NT2/D1 (cell line): ENCODE data around the gene BATF.

Experiments
- DNase-seq: peaks from one replicate; pipeline ENCODE4 v3.0.0-alpha.2; 2011; ENCODE audit warnings: low read depth, low spot score
- H3K27me3 ChIP-seq: 2 replicates; pipeline ENCODE4 v1.6.0; 2011; ENCODE audit warnings: mild to moderate bottlenecking; ENCODE audit not compliant: insufficient read length, insufficient read depth
- H3K36me3 ChIP-seq: 2 replicates; pipeline ENCODE4 v1.6.1; 2011; ENCODE audit warnings: mild to moderate bottlenecking, low read length, mixed read lengths; ENCODE audit not compliant: insufficient read depth, insufficient read length
- H3K4me1 ChIP-seq: 2 replicates; pipeline ENCODE4 v1.5.1; 2011; ENCODE audit not compliant: insufficient read depth, insufficient read length
- H3K4me3 ChIP-seq: 2 replicates; pipeline ENCODE4 v1.5.1; 2011; ENCODE audit warnings: low read depth; ENCODE audit not compliant: insufficient read length
- H3K9ac ChIP-seq: 2 replicates; pipeline ENCODE4 v1.6.0; 2011; ENCODE audit warnings: low read depth; ENCODE audit not compliant: insufficient read length
- H3K9me3 ChIP-seq: 2 replicates; pipeline ENCODE4 v1.5.1; 2011; ENCODE audit warnings: mild to moderate bottlenecking, low read length; ENCODE audit not compliant: insufficient read depth
- SUZ12 ChIP-seq: IDR thresholded peaks from 2 replicates; pipeline ENCODE4 v1.6.1; 2011; ENCODE audit not compliant: insufficient read length, insufficient read depth; ENCODE audit errors: extremely low read depth
- YY1 ChIP-seq: IDR thresholded peaks from 2 replicates; pipeline ENCODE4 v1.6.1; 2011; ENCODE audit not compliant: insufficient read length, insufficient read depth
- ZNF274 ChIP-seq: IDR thresholded peaks from 2 replicates; pipeline ENCODE4 v1.6.1; 2011; ENCODE audit warnings: mild to moderate bottlenecking, low read depth, low read length

The BATF gene

DNA sequence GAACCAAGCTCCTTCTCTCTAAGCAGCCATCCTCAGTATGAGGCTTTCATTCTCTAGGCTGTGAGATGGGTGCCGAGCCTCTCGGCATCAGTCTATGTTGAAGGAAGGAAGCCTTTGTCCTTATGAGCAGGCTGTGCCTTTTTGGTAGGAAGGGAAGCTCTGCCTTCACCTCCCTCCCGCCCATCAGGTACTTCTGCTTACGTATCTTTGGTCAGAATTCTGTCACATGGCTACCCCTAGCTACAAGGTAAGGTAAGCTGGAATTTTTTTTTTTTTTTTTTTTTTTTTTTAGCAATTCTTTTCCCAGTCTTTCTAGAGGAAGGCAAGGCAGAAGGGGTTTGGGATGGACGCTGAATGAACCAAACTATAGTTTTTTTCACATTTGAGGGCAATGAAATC lies 16.9 kb downstream of the BATF start:
- Histone ChIP-seq H3K9ac (no peak overlapping the region), H3K4me1 (peaks cover 3% of the 10 kb centered on the region), H3K4me3 (no peak overlapping the region), H3K27me3 (no peaks in the 10 kb centered on the region), H3K9me3 (no peaks in the 10 kb centered on the region), H3K36me3 (no peaks in the 10 kb centered on the region)
- DNase-seq: no peak
- TF ChIP-seq YY1 (no peak), ZNF274 (no peak), SUZ12 (no peak)

DNA sequence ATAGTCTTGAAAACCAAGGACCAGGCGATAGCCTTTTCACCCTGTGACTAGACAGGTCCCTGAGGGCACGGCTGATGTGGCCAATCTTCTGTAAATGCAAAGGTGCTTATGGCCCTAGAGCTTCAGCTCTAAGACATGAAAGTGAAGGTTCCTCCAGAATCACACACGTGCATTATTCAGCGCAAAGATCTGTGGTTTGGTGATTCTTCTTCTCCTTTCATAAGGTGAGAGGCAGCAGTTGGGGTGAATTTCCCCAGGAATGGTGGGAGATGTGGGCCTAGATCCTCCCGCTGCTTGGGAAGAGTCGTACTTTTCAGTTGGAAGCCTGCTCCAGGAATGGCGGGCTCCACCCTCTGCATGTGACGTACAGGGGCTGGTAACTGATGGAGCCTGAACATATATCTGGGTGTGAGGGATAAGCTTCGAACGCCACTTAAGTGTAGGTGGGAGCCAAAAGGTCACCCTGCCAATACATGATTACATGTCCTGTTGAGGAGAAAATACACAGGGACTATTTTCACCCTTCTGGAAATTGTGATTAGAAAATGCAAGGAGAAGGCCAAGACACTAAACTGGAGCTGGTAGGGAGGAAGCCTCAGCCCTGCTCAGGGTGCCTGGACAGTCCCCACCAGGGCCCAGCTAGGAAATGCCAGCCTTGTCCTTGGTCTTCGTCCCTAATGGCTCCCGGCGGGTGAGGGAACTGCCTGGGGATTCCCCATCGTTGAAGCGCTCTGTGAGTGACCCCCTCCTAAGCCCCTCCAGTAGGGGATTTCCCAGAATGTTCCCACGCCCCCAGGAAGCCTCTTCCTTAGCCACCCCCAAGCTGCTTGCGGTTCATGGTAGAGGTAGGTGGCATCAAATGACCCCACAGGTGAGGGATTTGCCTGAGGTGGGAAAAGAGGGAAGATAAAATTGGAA lies 17.6 kb downstream of the BATF start:
- H3K4me3 ChIP-seq: no peak overlapping the region
- DNase-seq: no peak
- H3K9ac ChIP-seq: no peak overlapping the region
- H3K9me3 ChIP-seq: no peaks in the 10 kb centered on the region
- TF ChIP-seq SUZ12 (no peak), ZNF274 (no peak), YY1 (no peak)
- H3K27me3 ChIP-seq: no peaks in the 10 kb centered on the region
- peaks cover 3% of the 10 kb centered on the region for H3K4me1 ChIP-seq
- no peaks in the 10 kb centered on the region for H3K36me3 ChIP-seq

DNA sequence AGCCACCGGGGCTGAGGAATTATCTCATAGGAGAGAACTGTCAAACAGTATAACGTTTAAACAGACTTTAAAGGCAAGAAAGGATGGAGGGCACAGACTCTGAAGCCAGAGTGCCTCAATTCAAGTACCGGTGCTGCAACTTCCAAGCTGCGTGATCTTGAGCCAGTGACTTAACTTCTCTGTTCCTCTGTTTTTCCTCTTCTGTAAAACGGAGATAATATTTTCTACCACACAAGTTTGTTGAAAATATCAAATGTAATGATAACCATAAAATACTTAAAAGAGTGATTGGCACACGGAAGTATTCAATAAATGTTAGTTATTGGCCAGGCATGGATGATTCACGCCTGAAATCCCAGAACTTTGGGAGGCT lies 18.2 kb downstream of the BATF start:
- TF ChIP-seq ZNF274 (no peak), SUZ12 (no peak), YY1 (no peak)
- H3K4me1 ChIP-seq: peaks cover 3% of the 10 kb centered on the region
- no peak overlapping the region for H3K4me3 ChIP-seq
- no peaks in the 10 kb centered on the region for H3K27me3 ChIP-seq
- no peaks in the 10 kb centered on the region for H3K36me3 ChIP-seq
- H3K9ac ChIP-seq: no peak overlapping the region
- no peaks in the 10 kb centered on the region for H3K9me3 ChIP-seq
- DNase-seq: no peak

DNA sequence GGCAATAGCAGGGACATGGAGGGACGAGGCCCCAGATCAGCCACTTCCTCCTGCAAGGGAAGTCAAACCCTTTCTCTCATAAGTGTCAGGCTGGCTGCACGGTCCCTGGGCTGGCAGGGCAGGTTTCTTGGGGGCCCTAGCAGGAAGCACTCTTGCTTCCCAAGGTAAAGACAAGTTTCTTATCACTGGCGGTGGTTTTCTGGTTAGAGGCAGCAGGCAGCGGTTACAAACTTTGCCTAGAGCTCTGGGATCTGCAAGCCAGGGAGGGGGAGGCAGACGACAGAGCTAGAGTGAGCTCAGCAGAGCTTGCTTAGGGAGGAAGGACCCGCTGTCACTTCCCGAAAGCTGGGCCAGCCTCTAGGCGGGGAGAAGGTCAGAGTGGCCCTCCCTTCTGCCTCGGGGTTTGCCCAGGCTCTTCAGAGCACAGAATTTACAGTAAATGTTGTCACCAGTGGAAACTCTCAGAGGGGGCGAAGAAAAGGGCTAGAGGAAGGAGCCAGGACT lies 20.4 kb downstream of the BATF start:
- no peak for DNase-seq
- no peak overlapping the region for H3K9ac ChIP-seq
- H3K9me3 ChIP-seq: no peaks in the 10 kb centered on the region
- no peak for TF ChIP-seq YY1
- TF ChIP-seq SUZ12: no peak
- no peak for TF ChIP-seq ZNF274
- peaks cover 3% of the 10 kb centered on the region for H3K4me1 ChIP-seq
- H3K27me3 ChIP-seq: no peaks in the 10 kb centered on the region
- H3K36me3 ChIP-seq: no peaks in the 10 kb centered on the region
- H3K4me3 ChIP-seq: no peak overlapping the region

DNA sequence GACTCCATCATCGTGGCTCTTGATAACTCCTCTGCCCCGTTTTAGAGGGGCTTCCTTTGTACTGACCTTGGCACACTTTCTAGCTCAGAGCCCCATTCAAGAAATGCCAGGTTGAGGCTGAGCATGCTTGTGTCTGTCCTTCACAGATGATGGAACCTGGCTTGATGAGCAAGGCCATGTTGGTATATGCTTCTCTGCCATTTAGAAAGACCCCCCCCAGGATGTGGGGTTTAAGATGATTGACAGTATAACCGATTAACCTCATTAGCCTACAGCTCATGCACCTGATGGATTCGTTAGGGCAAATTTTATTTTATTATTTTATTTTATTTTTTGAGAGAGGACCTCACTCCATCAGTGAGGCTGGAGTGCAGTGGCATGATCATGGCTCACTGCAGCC lies 21.0 kb downstream of the BATF start:
- no peak overlapping the region for H3K9ac ChIP-seq
- no peaks in the 10 kb centered on the region for H3K9me3 ChIP-seq
- no peak overlapping the region for H3K4me3 ChIP-seq
- H3K36me3 ChIP-seq: no peaks in the 10 kb centered on the region
- H3K27me3 ChIP-seq: no peaks in the 10 kb centered on the region
- DNase-seq: no peak
- peaks cover 3% of the 10 kb centered on the region for H3K4me1 ChIP-seq
- TF ChIP-seq ZNF274: no peak
- TF ChIP-seq SUZ12: no peak
- no peak for TF ChIP-seq YY1

DNA sequence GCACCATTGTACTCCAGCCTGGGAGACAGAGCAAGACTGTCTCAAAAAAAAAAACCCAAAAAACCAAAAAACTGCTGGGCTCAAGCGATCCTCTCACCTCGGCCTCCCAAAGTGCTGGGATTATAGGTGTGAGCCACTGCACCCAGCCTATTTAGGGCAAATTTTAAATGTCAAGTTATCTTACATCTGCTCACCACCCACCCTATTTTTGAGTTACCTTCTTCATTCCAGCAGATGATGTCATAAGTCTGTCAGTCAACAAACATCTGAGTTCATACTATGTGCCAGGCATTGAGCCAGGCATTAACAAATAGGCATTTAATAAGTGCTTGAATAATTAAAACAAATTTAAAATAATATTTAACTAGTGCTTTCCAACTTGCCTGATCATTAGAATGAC lies 21.5 kb downstream of the BATF start:
- H3K9ac ChIP-seq: no peak overlapping the region
- H3K9me3 ChIP-seq: no peaks in the 10 kb centered on the region
- H3K36me3 ChIP-seq: no peaks in the 10 kb centered on the region
- TF ChIP-seq ZNF274 (no peak), YY1 (no peak), SUZ12 (no peak)
- H3K4me3 ChIP-seq: no peak overlapping the region
- peaks cover 3% of the 10 kb centered on the region for H3K4me1 ChIP-seq
- no peak for DNase-seq
- no peaks in the 10 kb centered on the region for H3K27me3 ChIP-seq

DNA sequence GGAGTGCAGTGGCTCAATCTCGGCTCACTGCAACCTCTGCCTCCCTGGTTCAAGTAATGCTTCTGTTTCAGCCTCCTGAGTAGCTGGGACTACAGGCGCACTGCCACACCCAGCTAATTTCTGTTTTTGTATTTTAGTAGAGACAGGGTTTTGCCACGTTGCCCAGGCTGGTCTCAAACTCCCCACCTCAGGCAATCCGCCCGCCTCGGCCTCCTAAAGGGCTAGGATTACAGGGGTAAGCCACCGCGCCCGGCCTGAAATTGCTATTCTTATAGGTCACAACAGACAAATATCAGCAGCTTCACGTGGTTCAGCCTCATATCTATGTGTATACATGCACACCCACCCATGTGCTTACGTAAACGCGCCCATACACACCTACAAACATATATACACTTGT lies 23.6 kb downstream of the BATF start:
- Histone ChIP-seq H3K9me3 (no peaks in the 10 kb centered on the region), H3K4me1 (peaks cover 3% of the 10 kb centered on the region), H3K27me3 (no peaks in the 10 kb centered on the region), H3K4me3 (no peak overlapping the region), H3K9ac (no peak overlapping the region), H3K36me3 (no peaks in the 10 kb centered on the region)
- TF ChIP-seq YY1 (no peak), SUZ12 (no peak)
- DNase-seq: no peak
